Vagina (tissue), 2 donors: ENCODE results near the gene ERBB4.

Experiments
- POLR2A ChIP-seq, 2 donors: fragments of 450-650 bp; IDR thresholded peaks; one replicate each; pipeline ENCODE4 v1.6.1; 2017; ENCODE audit warnings: antibody characterized with exemption in 2 of 2, mild to moderate bottlenecking in 2 of 2, moderate library complexity in 2 of 2
- POLR2AphosphoS5 ChIP-seq, 2 donors: sonication (generic); formaldehyde crosslinking; IDR thresholded peaks; one replicate each; pipeline ENCODE4 v1.9.0; 2017; ENCODE audit warnings: antibody characterized with exemption in 2 of 2, mild to moderate bottlenecking in 2 of 2, low read depth in 1 of 2; ENCODE audit not compliant: insufficient read depth in 1 of 2
- TF ChIP-seq, protein P1 (sequence below), 3 experiments: fragments of 450-650 bp in 2 of 3; fragments of 200-600 bp in 1 of 3; sonication (generic) in 1 of 3; IDR thresholded peaks; one replicate each; pipeline ENCODE4 v1.5.1; 2017 to 2019; ENCODE audit warnings: antibody characterized with exemption in 3 of 3, mild to moderate bottlenecking in 2 of 3, moderate library complexity in 2 of 3

GRCh38 chr2:211823886-211824479 lies 714.6 kb downstream of the ERBB4 start:
- TF ChIP-seq, protein P1, sequence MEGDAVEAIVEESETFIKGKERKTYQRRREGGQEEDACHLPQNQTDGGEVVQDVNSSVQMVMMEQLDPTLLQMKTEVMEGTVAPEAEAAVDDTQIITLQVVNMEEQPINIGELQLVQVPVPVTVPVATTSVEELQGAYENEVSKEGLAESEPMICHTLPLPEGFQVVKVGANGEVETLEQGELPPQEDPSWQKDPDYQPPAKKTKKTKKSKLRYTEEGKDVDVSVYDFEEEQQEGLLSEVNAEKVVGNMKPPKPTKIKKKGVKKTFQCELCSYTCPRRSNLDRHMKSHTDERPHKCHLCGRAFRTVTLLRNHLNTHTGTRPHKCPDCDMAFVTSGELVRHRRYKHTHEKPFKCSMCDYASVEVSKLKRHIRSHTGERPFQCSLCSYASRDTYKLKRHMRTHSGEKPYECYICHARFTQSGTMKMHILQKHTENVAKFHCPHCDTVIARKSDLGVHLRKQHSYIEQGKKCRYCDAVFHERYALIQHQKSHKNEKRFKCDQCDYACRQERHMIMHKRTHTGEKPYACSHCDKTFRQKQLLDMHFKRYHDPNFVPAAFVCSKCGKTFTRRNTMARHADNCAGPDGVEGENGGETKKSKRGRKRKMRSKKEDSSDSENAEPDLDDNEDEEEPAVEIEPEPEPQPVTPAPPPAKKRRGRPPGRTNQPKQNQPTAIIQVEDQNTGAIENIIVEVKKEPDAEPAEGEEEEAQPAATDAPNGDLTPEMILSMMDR (IDR thresholded peaks at IDR 0.05), result no peak
- TF ChIP-seq POLR2AphosphoS5 (IDR thresholded peaks at IDR 0.05; ENCODE audit: insufficient read depth in 1 of 2, low read depth in 1 of 2) (no peak), POLR2A (IDR thresholded peaks at IDR 0.05) (no peak)
